Fibroblast of lung (primary cell): ENCODE measurements around the gene POLR2L. TPM values are rescaled to one million over a fixed set of nuclear protein-coding genes. Genes with fewer than 3 reads are reported as not detected.

Experiments
- DNase-seq, 2 donors: peaks; one replicate each; pipeline versions ENCODE4 v3.0.0 to v3.0.0-alpha.2; 2010; ENCODE audit warnings: low read depth in 2 of 2
- H2AFZ ChIP-seq: 2 replicates; pipeline ENCODE4 v1.5.1; 2012; ENCODE audit warnings: low read length, control low read depth, inconsistent platforms
- H3K27ac ChIP-seq: 2 replicates; pipeline ENCODE4 v1.5.1; 2011; ENCODE audit warnings: low read length, control low read depth; ENCODE audit not compliant: insufficient read depth
- H3K27me3 ChIP-seq: 2 replicates; pipeline ENCODE4 v1.5.1; 2011; ENCODE audit warnings: mild to moderate bottlenecking, low read length; ENCODE audit not compliant: control insufficient read depth, insufficient read depth
- H3K36me3 ChIP-seq: 2 replicates; pipeline ENCODE4 v1.5.1; 2011; ENCODE audit warnings: low read length; ENCODE audit not compliant: control insufficient read depth, insufficient read depth
- H3K4me1 ChIP-seq: 2 replicates; pipeline ENCODE4 v1.5.1; 2011; ENCODE audit warnings: low read length; ENCODE audit not compliant: control insufficient read depth, insufficient read depth; ENCODE audit errors: extremely low read depth
- H3K4me2 ChIP-seq: 2 replicates; pipeline ENCODE4 v1.5.1; 2011; ENCODE audit warnings: low read length, control low read depth; ENCODE audit not compliant: insufficient read depth; ENCODE audit errors: extremely low read depth
- H3K4me3 ChIP-seq, 4 experiments: fragments of 200-600 bp in 1 of 4; sonication (generic) in 1 of 4; replicated peaks in 1 of 4; 2 replicates each; pipeline ENCODE4 v1.5.1; 2011 to 2016; ENCODE audit warnings: low read length in 4 of 4, low read depth in 3 of 4, mild to moderate bottlenecking in 3 of 4, control low read depth in 2 of 4, inconsistent platforms in 1 of 4, mixed read lengths in 1 of 4; ENCODE audit not compliant: insufficient read depth in 1 of 4; ENCODE audit errors: control extremely low read depth in 1 of 4
- H3K79me2 ChIP-seq: 2 replicates; pipeline ENCODE4 v1.5.1; 2012; ENCODE audit warnings: mild to moderate bottlenecking, low read length, inconsistent platforms; ENCODE audit not compliant: control insufficient read depth, insufficient read depth
- H3K9ac ChIP-seq: 2 replicates; pipeline ENCODE4 v1.5.1; 2011; ENCODE audit warnings: mild to moderate bottlenecking, low read length, control low read depth; ENCODE audit not compliant: insufficient read depth
- H3K9me3 ChIP-seq: 2 replicates; pipeline ENCODE4 v1.5.1; 2012; ENCODE audit warnings: low read depth, low read length; ENCODE audit not compliant: control insufficient read depth, insufficient read depth
- H4K20me1 ChIP-seq: 2 replicates; pipeline ENCODE4 v1.5.1; 2011; ENCODE audit warnings: low read length; ENCODE audit not compliant: control insufficient read depth, insufficient read depth; ENCODE audit errors: extremely low read depth
- CTCF ChIP-seq, 2 donors: IDR thresholded peaks in 1 of 2; conservative IDR thresholded peaks in 1 of 2; 1 replicate in 1 of 2; 2 replicates in 1 of 2; pipeline ENCODE4 v1.5.1; 2011 to 2012; ENCODE audit warnings: low read length in 2 of 2, control low read depth in 1 of 2, inconsistent platforms in 1 of 2, low read depth in 1 of 2, mild to moderate bottlenecking in 1 of 2
- EZH2 ChIP-seq: IDR thresholded peaks from 2 replicates; pipeline ENCODE4 v1.5.1; 2012; ENCODE audit warnings: low read length, control low read depth, mild to moderate bottlenecking; ENCODE audit errors: missing control alignments
- polyA plus RNA-seq, 2 donors: library from polyadenylated mRNA; depleted of rRNA in 1 of 2; stranded (reverse) in 1 of 2; unstranded in 1 of 2; fragments of >200 nt; gene quantifications; 2 replicates each; pipeline ENCODE4 v1.2.1, GENCODE V29; 2011 to 2012; ENCODE audit warnings: missing spikeins in 1 of 2
- total RNA-seq: library from RNA; depleted of rRNA; stranded (reverse); fragments of >200 nt; gene quantifications from 2 replicates; pipeline ENCODE4 v1.2.1, GENCODE V29; 2014

The POLR2L gene
- total and polyA plus RNA-seq, 2 donors (not counting 1 experiment from before 2014, with no cell fraction given) = 181 to 196 TPM

- TF ChIP-seq CTCF (conservative IDR thresholded peaks at IDR 0.05 in 1 of 2, IDR thresholded peaks at IDR 0.05 in 1 of 2; ENCODE audit: low read depth in 1 of 2, low read length in 2 of 2) = no peak
- no peak for TF ChIP-seq EZH2
- H3K4me2 ChIP-seq = no peak overlapping the region
- no peak overlapping the region for H3K9ac ChIP-seq
- H3K79me2 ChIP-seq = no peaks in the 10 kb centered on the region
- H4K20me1 ChIP-seq = no peaks in the 10 kb centered on the region
- no peak overlapping the region for H3K27ac ChIP-seq
- no peak overlapping the region for H2AFZ ChIP-seq
- H3K27me3 ChIP-seq = no peaks in the 10 kb centered on the region
- peaks cover 3% of the 10 kb centered on the region for H3K36me3 ChIP-seq
- H3K9me3 ChIP-seq = no peaks in the 10 kb centered on the region
- DNase-seq = no peak
- H3K4me3 ChIP-seq = no peak overlapping the region
- H3K4me1 ChIP-seq = no peaks in the 10 kb centered on the region
Measured at GRCh38 chr11:883527-883926, 41.2 kb upstream of the POLR2L start.

DNA sequence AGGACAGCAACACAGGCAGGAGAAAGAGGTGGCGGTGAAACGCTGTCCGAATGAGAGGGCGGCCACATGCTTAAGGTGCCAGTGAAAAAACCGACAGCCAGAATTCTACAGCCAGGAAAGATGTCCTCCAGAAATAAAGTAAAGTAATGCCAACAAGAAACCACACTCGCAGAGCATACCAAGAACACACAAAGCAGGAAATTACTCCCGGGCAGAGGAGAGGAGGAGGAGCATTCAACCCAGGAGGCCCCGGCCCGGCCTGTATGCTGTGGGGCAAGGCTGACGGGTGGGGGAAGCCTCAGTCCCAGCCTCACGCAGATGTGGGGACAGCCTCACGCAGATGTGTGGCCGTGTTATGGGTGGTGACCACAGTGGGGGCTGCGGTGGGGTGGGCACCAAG is 40.3 kb upstream of the POLR2L start:
- Histone ChIP-seq H3K4me2 (no peak overlapping the region), H2AFZ (no peak overlapping the region), H4K20me1 (no peaks in the 10 kb centered on the region), H3K27ac (no peak overlapping the region), H3K9me3 (no peaks in the 10 kb centered on the region), H3K79me2 (no peaks in the 10 kb centered on the region), H3K27me3 (no peaks in the 10 kb centered on the region), H3K4me3 (no peak overlapping the region), H3K36me3 (peaks cover 3% of the 10 kb centered on the region), H3K9ac (no peak overlapping the region), H3K4me1 (no peaks in the 10 kb centered on the region)
- no peak for DNase-seq
- TF ChIP-seq EZH2 = no peak
- no peak for TF ChIP-seq CTCF (conservative IDR thresholded peaks at IDR 0.05 in 1 of 2, IDR thresholded peaks at IDR 0.05 in 1 of 2; ENCODE audit: low read depth in 1 of 2, low read length in 2 of 2)

GRCh38 chr11:880447-880846 is 38.1 kb upstream of the POLR2L start:
- H2AFZ ChIP-seq = no peak overlapping the region
- no peaks in the 10 kb centered on the region for H3K27me3 ChIP-seq
- no peaks in the 10 kb centered on the region for H3K4me1 ChIP-seq
- no peaks in the 10 kb centered on the region for H4K20me1 ChIP-seq
- H3K36me3 ChIP-seq = no peaks in the 10 kb centered on the region
- DNase-seq = no peak
- H3K4me3 ChIP-seq = no peak overlapping the region
- H3K9ac ChIP-seq = no peak overlapping the region
- no peak overlapping the region for H3K4me2 ChIP-seq
- no peaks in the 10 kb centered on the region for H3K9me3 ChIP-seq
- H3K27ac ChIP-seq = no peak overlapping the region
- no peaks in the 10 kb centered on the region for H3K79me2 ChIP-seq
- TF ChIP-seq EZH2 (no peak), CTCF (conservative IDR thresholded peaks at IDR 0.05 in 1 of 2, IDR thresholded peaks at IDR 0.05 in 1 of 2; ENCODE audit: low read depth in 1 of 2, low read length in 2 of 2) (no peak)
